ENCODE data around the gene FBXO11. TPM values are rescaled to one million over a fixed set of nuclear protein-coding genes. Genes with fewer than 3 reads are reported as not detected.

Gene FBXO11
- total RNA-seq, 1 experiment from 2014 or later, result 58.9 TPM

DNA sequence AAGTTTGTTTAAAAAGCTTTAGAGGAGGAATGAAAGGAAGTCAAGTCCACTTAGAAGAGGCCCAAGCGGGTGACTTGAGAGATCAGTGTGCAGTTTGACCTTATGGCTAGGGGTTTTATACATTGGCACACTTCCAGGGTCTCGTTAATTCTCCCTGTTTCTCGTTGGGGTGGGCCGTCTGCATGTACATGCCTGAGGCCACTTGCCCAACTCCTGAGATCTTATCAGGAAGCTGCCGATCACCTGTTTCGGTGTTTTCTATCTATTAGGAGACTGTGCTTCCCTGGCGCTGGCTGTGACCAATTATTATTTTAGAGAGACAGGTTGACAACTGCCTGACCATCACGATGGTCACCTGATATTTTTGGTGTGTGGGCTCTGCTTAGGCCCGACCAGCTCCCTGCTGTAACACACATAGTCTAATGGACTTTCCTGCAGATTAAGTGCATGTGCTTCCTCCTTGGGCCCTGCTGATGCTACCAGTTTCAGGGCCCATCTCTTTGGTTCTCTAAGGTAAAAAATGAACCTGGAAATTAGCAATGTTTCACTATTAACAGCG is 154.4 kb downstream of the FBXO11 start:
- TF ChIP-seq POLR2AphosphoS5 (IDR thresholded peaks at IDR 0.05; ENCODE audit: low read depth, low read length), result no peak
- TF ChIP-seq CTCF (IDR thresholded peaks at IDR 0.05), result no peak
- no peak for TF ChIP-seq SIN3A (IDR thresholded peaks at IDR 0.05; ENCODE audit: borderline replicate concordance, insufficient read depth, low read depth, low read length)
- no peak for TF ChIP-seq REST (IDR thresholded peaks at IDR 0.05; ENCODE audit: insufficient read depth in 1 of 2, low read depth in 2 of 2, low read length in 1 of 2)
- no peak for TF ChIP-seq TCF7L2 (IDR thresholded peaks at IDR 0.05; ENCODE audit: low read depth, low read length)
- ChIA-PET POLR2A (no interaction called here), CTCF (interaction anchor here (0.7 kb wide), 1 partner anchor 14 kb away, joined by 3 read pairs; no protein-coding TSS in a partner anchor)
- Histone ChIP-seq H3K9me3 (ENCODE audit: control insufficient read depth, insufficient read depth, low read depth, low read length) (no peaks in the 10 kb centered on the region), H3K36me3 (ENCODE audit: control insufficient read depth, insufficient read depth, low read length) (no peaks in the 10 kb centered on the region), H3K4me1 (ENCODE audit: control insufficient read depth, insufficient read depth, low read length) (0 out of 2 replicates have a peak, but pooled peaks cover 6% of the 10 kb centered on the region), H3K4me3 (ENCODE audit: low read depth in 2 of 2, low read length in 2 of 2) (no peak overlapping the region), H3K27me3 (ENCODE audit: control insufficient read depth, insufficient read depth, low read length) (peaks cover 2% of the 10 kb centered on the region; the same call in 1 of the 2 replicates), H3K27ac (ENCODE audit: low read length) (no peak overlapping the region)
- ATAC-seq (no peak), DNase-seq (ENCODE audit: low read depth, low spot score) (no peak)
- intact Hi-C loops (cut with micrococcal nuclease; ENCODE audit: unreplicated experiment), result no loop called here
- no TSS peak for BruUV-seq (replicated peaks)
- in situ Hi-C loops (cut with HindIII; ENCODE audit: low pct_unique_long_range_greater_than_20kb, low sequenced_read_pairs), result no loop called here

GRCh38 chr2:47747878-47748277 is 158.4 kb downstream of the FBXO11 start:
- H3K27ac ChIP-seq (ENCODE audit: low read length), result no peak overlapping the region
- in situ Hi-C loops (cut with HindIII; ENCODE audit: low pct_unique_long_range_greater_than_20kb, low sequenced_read_pairs) (no loop called here), intact Hi-C loops (cut with micrococcal nuclease; ENCODE audit: unreplicated experiment) (no loop called here)
- no peaks in the 10 kb centered on the region for H3K9me3 ChIP-seq (ENCODE audit: control insufficient read depth, insufficient read depth, low read depth, low read length)
- no peak overlapping the region for H3K4me3 ChIP-seq (ENCODE audit: low read depth in 2 of 2, low read length in 2 of 2)
- no peaks in the 10 kb centered on the region for H3K4me1 ChIP-seq (ENCODE audit: control insufficient read depth, insufficient read depth, low read length)
- DNase-seq (ENCODE audit: low read depth, low spot score) (no peak), ATAC-seq (no peak)
- H3K27me3 ChIP-seq (ENCODE audit: control insufficient read depth, insufficient read depth, low read length), result peaks cover 2% of the 10 kb centered on the region; the same call in 1 of the 2 replicates
- H3K36me3 ChIP-seq (ENCODE audit: control insufficient read depth, insufficient read depth, low read length), result no peaks in the 10 kb centered on the region
- POLR2A ChIA-PET, result no interaction called here
- BruUV-seq (replicated peaks), result no TSS peak
- TF ChIP-seq SIN3A (IDR thresholded peaks at IDR 0.05; ENCODE audit: borderline replicate concordance, insufficient read depth, low read depth, low read length), result no peak
- no peak for TF ChIP-seq CTCF (IDR thresholded peaks at IDR 0.05)
- TF ChIP-seq REST (IDR thresholded peaks at IDR 0.05; ENCODE audit: insufficient read depth in 1 of 2, low read depth in 2 of 2, low read length in 1 of 2), result no peak
- no peak for TF ChIP-seq POLR2AphosphoS5 (IDR thresholded peaks at IDR 0.05; ENCODE audit: low read depth, low read length)
- no peak for TF ChIP-seq TCF7L2 (IDR thresholded peaks at IDR 0.05; ENCODE audit: low read depth, low read length)
- CTCF ChIA-PET, result no interaction called here
